GM23338 (cell line): ENCODE data around the gene NFS1. TPM values are rescaled to one million over a fixed set of nuclear protein-coding genes. Genes with fewer than 3 reads are reported as not detected.

ENCODE experiments used
- ATAC-seq: fragments of 200-7000 bp; cut with Tn5 transposase; 3 replicates; pipeline ENCODE4 v1.9.1; 2020
- DNase-seq: peaks from one replicate; pipeline ENCODE4 v3.0.0-alpha.2; 2015; ENCODE audit warnings: low spot score
- H2AFZ ChIP-seq: fragments of 200-600 bp; sonication (generic); 2 replicates; pipeline ENCODE4 v1.8.0; 2016; ENCODE audit warnings: antibody characterized with exemption, mild to moderate bottlenecking, moderate library complexity
- H3F3A ChIP-seq: fragments of 200-600 bp; sonication (generic); replicated peaks from 2 replicates; pipeline ENCODE4 v1.8.0; 2017; ENCODE audit warnings: antibody characterized with exemption, mixed run types, low read depth
- H3K27ac ChIP-seq: fragments of 200-600 bp; sonication (generic); 2 replicates; pipeline ENCODE4 v1.6.1; 2016; ENCODE audit warnings: low read depth
- H3K27me3 ChIP-seq: fragments of 200-600 bp; sonication (generic); 2 replicates; pipeline ENCODE4 v1.8.0; 2016; ENCODE audit warnings: mild to moderate bottlenecking, mixed run types, moderate library complexity; ENCODE audit not compliant: insufficient read depth
- H3K36me3 ChIP-seq: fragments of 200-600 bp; sonication (generic); 2 replicates; pipeline ENCODE4 v1.8.0; 2016; ENCODE audit warnings: mild to moderate bottlenecking; ENCODE audit not compliant: insufficient read depth
- H3K4me1 ChIP-seq: fragments of 200-600 bp; sonication (generic); 2 replicates; pipeline ENCODE4 v1.8.0; 2016; ENCODE audit warnings: mild to moderate bottlenecking, moderate library complexity; ENCODE audit not compliant: insufficient read depth
- H3K4me2 ChIP-seq: fragments of 200-600 bp; sonication (generic); 2 replicates; pipeline ENCODE4 v1.7.1; 2017; ENCODE audit warnings: mixed run types
- H3K4me3 ChIP-seq: fragments of 200-600 bp; sonication (generic); 2 replicates; pipeline ENCODE4 v1.6.1; 2016; ENCODE audit warnings: mixed run types
- H3K79me2 ChIP-seq: fragments of 200-600 bp; sonication (generic); replicated peaks from 2 replicates; pipeline ENCODE4 v1.8.0; 2017; ENCODE audit warnings: mild to moderate bottlenecking; ENCODE audit not compliant: insufficient read depth
- H3K9me2 ChIP-seq: fragments of 200-600 bp; sonication (generic); 2 replicates; pipeline ENCODE4 v1.8.0; 2017; ENCODE audit not compliant: insufficient read depth
- H4K20me1 ChIP-seq: fragments of 200-600 bp; sonication (generic); replicated peaks from 2 replicates; pipeline ENCODE4 v1.8.0; 2017; ENCODE audit warnings: mild to moderate bottlenecking; ENCODE audit not compliant: insufficient read depth
- H3K27ac Mint-ChIP-seq: 2 replicates; pipeline ENCODE4 v1.8.0; 2020; ENCODE audit warnings: inconsistent platforms, mild to moderate bottlenecking, moderate library complexity, mixed read lengths
- H3K27me3 Mint-ChIP-seq: 3 replicates; pipeline ENCODE4 v1.8.0; 2022; ENCODE audit warnings: low read depth, mild to moderate bottlenecking, moderate library complexity, mixed read lengths, inconsistent platforms; ENCODE audit not compliant: insufficient read depth, poor library complexity
- H3K36me3 Mint-ChIP-seq: 3 replicates; pipeline ENCODE4 v1.8.0; 2021; ENCODE audit warnings: low read depth, mild to moderate bottlenecking, inconsistent platforms, moderate library complexity, mixed read lengths
- H3K4me1 Mint-ChIP-seq: 3 replicates; pipeline ENCODE4 v1.8.0; 2020; ENCODE audit warnings: mild to moderate bottlenecking, inconsistent platforms, mixed read lengths
- H3K4me3 Mint-ChIP-seq: 3 replicates; pipeline ENCODE4 v1.8.0; 2021; ENCODE audit warnings: moderate library complexity, mild to moderate bottlenecking, inconsistent platforms, mixed read lengths
- H3K9me3 Mint-ChIP-seq: 3 replicates; pipeline ENCODE4 v1.8.0; 2020; ENCODE audit warnings: moderate library complexity, mild to moderate bottlenecking, inconsistent platforms, mixed read lengths
- CREB1 ChIP-seq: fragments of 250-450 bp; sonication (Bioruptor Pico); IDR thresholded peaks from 2 replicates; pipeline ENCODE4 v1.5.0; 2020; ENCODE audit warnings: low read depth, mild to moderate bottlenecking, moderate library complexity
- CTCF ChIP-seq, 2 experiments: fragments of 200-600 bp in 1 of 2; sonication (generic) in 1 of 2; conservative IDR thresholded peaks; 2 replicates each; pipeline versions ENCODE4 v1.5.1 to v1.6.1; 2016 to 2017; ENCODE audit warnings: antibody characterized with exemption in 2 of 2, low read depth in 2 of 2, mild to moderate bottlenecking in 2 of 2, moderate library complexity in 1 of 2
- ETS1 ChIP-seq: IDR thresholded peaks from 2 replicates; pipeline ENCODE4 v1.6.1; 2016; ENCODE audit warnings: antibody characterized with exemption
- EZH2 ChIP-seq: fragments of 200-600 bp; sonication (generic); IDR thresholded peaks from one replicate; pipeline ENCODE4 v1.8.0; 2017; ENCODE audit warnings: antibody characterized with exemption, mild to moderate bottlenecking, low read depth; ENCODE audit not compliant: unreplicated experiment
- EZH2phosphoT487 ChIP-seq: fragments of 200-600 bp; sonication (generic); IDR thresholded peaks from one replicate; pipeline ENCODE4 v1.8.1; 2018; ENCODE audit warnings: antibody characterized with exemption; ENCODE audit not compliant: unreplicated experiment
- NANOG ChIP-seq: IDR thresholded peaks from 2 replicates; pipeline ENCODE4 v1.6.1; 2016; ENCODE audit warnings: antibody characterized with exemption, borderline replicate concordance
- POLR2AphosphoS5 ChIP-seq: IDR thresholded peaks from 2 replicates; pipeline ENCODE4 v1.6.1; 2016; ENCODE audit warnings: antibody characterized with exemption, low read depth
- STAT1 ChIP-seq: IDR thresholded peaks from one replicate; pipeline ENCODE4 v1.6.1; 2016; ENCODE audit warnings: antibody characterized with exemption; ENCODE audit not compliant: unreplicated experiment
- ZNF114 ChIP-seq: fragments of 250-450 bp; sonication (Bioruptor Pico); IDR thresholded peaks from 2 replicates; pipeline ENCODE4 v1.5.0; 2020; ENCODE audit warnings: mild to moderate bottlenecking, moderate library complexity
- ZNF331 ChIP-seq: fragments of 250-450 bp; sonication (Bioruptor Pico); IDR thresholded peaks from 2 replicates; pipeline ENCODE4 v1.5.0; 2020; ENCODE audit warnings: low read depth, mild to moderate bottlenecking, moderate library complexity
- ZNF462 ChIP-seq: fragments of 250-450 bp; sonication (Bioruptor Pico); IDR thresholded peaks from 2 replicates; pipeline ENCODE4 v1.5.0; 2020; ENCODE audit warnings: mild to moderate bottlenecking, moderate library complexity
- polyA plus RNA-seq: library from polyadenylated mRNA; unstranded; fragments of >200 nt; fragmentation: Nextera tagmentation; extraction: Ambion mirVana; gene quantifications from 2 replicates; pipeline ENCODE4 v1.2.1, GENCODE V29; 2016
- total RNA-seq: library from RNA; depleted of rRNA; stranded (reverse); fragments of >200 nt; shearing (Covaris generic); gene quantifications from 2 replicates; pipeline ENCODE4 v1.2.3, GENCODE V29; 2014

Gene NFS1
- total and polyA plus RNA-seq, 2 experiments from 2014 or later: 22.8 to 35.7 TPM

GRCh38 chr20:35648836-35649235, 50.3 kb downstream of the NFS1 start:
- peaks cover 88% of the 10 kb centered on the region for H4K20me1 ChIP-seq
- H3K36me3 Mint-ChIP-seq: peaks cover 6% of the 10 kb centered on the region; the same call in 2 of the 3 replicates
- no peak for TF ChIP-seq ZNF114 (CRISPR knock-in tag)
- no peak for TF ChIP-seq CTCF (conservative IDR thresholded peaks at IDR 0.05; ENCODE audit: low read depth in 2 of 2)
- TF ChIP-seq CREB1 (CRISPR knock-in tag): no peak
- TF ChIP-seq POLR2AphosphoS5: no peak
- TF ChIP-seq STAT1: no peak
- TF ChIP-seq ZNF331 (CRISPR knock-in tag): no peak
- no peak for TF ChIP-seq EZH2phosphoT487
- TF ChIP-seq ZNF462: no peak
- TF ChIP-seq EZH2: no peak
- TF ChIP-seq ETS1: no peak
- TF ChIP-seq NANOG: no peak

More at GRCh38 chr20:35648836-35649235, 50.3 kb downstream of the NFS1 start:
- Mint-ChIP-seq H3K4me3 (no peak overlapping the region), H3K9me3 (no peaks in the 10 kb centered on the region), H3K4me1 (peaks cover 11% of the 10 kb centered on the region; the same call in 2 of the 3 replicates), H3K27ac (no peak overlapping the region), H3K27me3 (no peaks in the 10 kb centered on the region)
- no peak for DNase-seq
- Histone ChIP-seq H3K4me1 (peaks cover 5% of the 10 kb centered on the region; the same call in 1 of the 2 replicates), H3K36me3 (peaks cover 4% of the 10 kb centered on the region), H3K4me2 (no peak overlapping the region), H2AFZ (no peak overlapping the region), H3K79me2 (peaks cover 99% of the 10 kb centered on the region), H3K27ac (no peak overlapping the region), H3K9me2 (no peaks in the 10 kb centered on the region), H3K4me3 (no peak overlapping the region), H3K27me3 (no peaks in the 10 kb centered on the region), H3F3A (0 out of 2 replicates have a peak, but pooled peaks cover 8% of the 10 kb centered on the region)
- ATAC-seq: no peak
